WTC11 (cell line): ENCODE measurements around the gene MRTFB. TPM values are rescaled to one million over a fixed set of nuclear protein-coding genes. Genes with fewer than 3 reads are reported as not detected.

ENCODE experiments used
- ATAC-seq: fragments of 200-7000 bp; cut with Tn5 transposase; 2 replicates; pipeline ENCODE4 v1.10.0; 2021; ENCODE audit warnings: mild to moderate bottlenecking, moderate library complexity
- CTCF ChIA-PET: fragments of 300-600 bp; sonication (Branson Sonifier 250); formaldehyde crosslinking; loops from one replicate; lab custom pipeline; 2021; ENCODE audit warnings: antibody characterized with exemption; lab: Charles Lee
- POLR2A ChIA-PET: fragments of 350-600 bp; sonication (Branson Sonifier 250); formaldehyde crosslinking; loops from one replicate; lab custom pipeline; 2021; ENCODE audit warnings: antibody characterized with exemption; lab: Charles Lee
- DNase-seq: peaks from one replicate; pipeline ENCODE4 v3.0.0; 2021; ENCODE audit warnings: low spot score
- H3K27ac Mint-ChIP-seq: 2 replicates; pipeline ENCODE4 v1.8.0; 2021; ENCODE audit warnings: mixed read lengths
- H3K27me3 Mint-ChIP-seq: 2 replicates; pipeline ENCODE4 v1.8.0; 2021; ENCODE audit warnings: low read depth, mild to moderate bottlenecking, moderate library complexity, mixed read lengths
- H3K36me3 Mint-ChIP-seq: 2 replicates; pipeline ENCODE4 v1.8.0; 2021; ENCODE audit warnings: mixed read lengths
- H3K4me1 Mint-ChIP-seq: 2 replicates; pipeline ENCODE4 v1.8.0; 2022; ENCODE audit warnings: mixed read lengths
- H3K4me3 Mint-ChIP-seq: 2 replicates; pipeline ENCODE4 v1.8.0; 2021; ENCODE audit warnings: mild to moderate bottlenecking, moderate library complexity, mixed read lengths
- H3K9me3 Mint-ChIP-seq: 2 replicates; pipeline ENCODE4 v1.8.0; 2021; ENCODE audit warnings: mixed read lengths
- HMGA2 ChIP-seq: fragments of 250-450 bp; sonication (Bioruptor Pico); IDR thresholded peaks from 2 replicates; pipeline ENCODE4 v1.4.0; 2021; ENCODE audit warnings: mild to moderate bottlenecking, moderate library complexity
- KAT7 ChIP-seq: sonication (generic); formaldehyde crosslinking; IDR thresholded peaks from 2 replicates; pipeline ENCODE4 v1.8.1; 2023; ENCODE audit warnings: missing genetic modification reagents, mild to moderate bottlenecking, borderline replicate concordance
- MXD4 ChIP-seq: fragments of 250-450 bp; sonication (Bioruptor Pico); IDR thresholded peaks from 2 replicates; pipeline ENCODE4 v1.8.0; 2021; ENCODE audit warnings: mild to moderate bottlenecking, moderate library complexity, borderline replicate concordance
- SMAD3 ChIP-seq: sonication (generic); formaldehyde crosslinking; IDR thresholded peaks from 2 replicates; pipeline ENCODE4 v1.8.0; 2022; ENCODE audit warnings: missing genetic modification reagents, mild to moderate bottlenecking, borderline replicate concordance
- SOX15 ChIP-seq: fragments of 250-450 bp; sonication (Bioruptor Pico); IDR thresholded peaks from 2 replicates; pipeline ENCODE4 v1.9.0; 2021; ENCODE audit warnings: mild to moderate bottlenecking
- TEAD1 ChIP-seq: sonication (generic); formaldehyde crosslinking; IDR thresholded peaks from 2 replicates; pipeline ENCODE4 v1.8.0; 2022; ENCODE audit warnings: mild to moderate bottlenecking, missing genetic modification reagents
- ZBTB21 ChIP-seq: sonication (generic); formaldehyde crosslinking; IDR thresholded peaks from 2 replicates; pipeline ENCODE4 v1.8.1; 2023; ENCODE audit warnings: mild to moderate bottlenecking, missing genetic modification reagents, borderline replicate concordance
- ZNF121 ChIP-seq: sonication (generic); formaldehyde crosslinking; IDR thresholded peaks from 2 replicates; pipeline ENCODE4 v1.8.0; 2023; ENCODE audit warnings: missing genetic modification reagents
- ZNF263 ChIP-seq: sonication (generic); formaldehyde crosslinking; IDR thresholded peaks from 2 replicates; pipeline ENCODE4 v1.8.1; 2022; ENCODE audit warnings: low read depth, mild to moderate bottlenecking, moderate library complexity, missing genetic modification reagents
- total RNA-seq: library from RNA; stranded (reverse); gene quantifications from 3 replicates; pipeline ENCODE4 v1.2.3, GENCODE V29; 2021
- TF ChIP-seq, protein P1 (sequence below): sonication (generic); formaldehyde crosslinking; conservative IDR thresholded peaks from 2 replicates; pipeline ENCODE4 v1.8.1; 2023; ENCODE audit warnings: mild to moderate bottlenecking, low read depth, missing genetic modification reagents, moderate library complexity
- TF ChIP-seq, protein P2 (sequence below): fragments of 250-450 bp; sonication (Bioruptor Pico); IDR thresholded peaks from 2 replicates; pipeline ENCODE4 v1.9.0; 2021; ENCODE audit warnings: mild to moderate bottlenecking, borderline replicate concordance
- TF ChIP-seq, protein P3 (sequence below): sonication (generic); formaldehyde crosslinking; IDR thresholded peaks from 2 replicates; pipeline ENCODE4 v1.8.0; 2022; ENCODE audit warnings: mild to moderate bottlenecking, missing genetic modification reagents
- TF ChIP-seq, protein P4 (sequence below): sonication (generic); formaldehyde crosslinking; IDR thresholded peaks from 2 replicates; pipeline ENCODE4 v1.8.0; 2022; ENCODE audit warnings: mild to moderate bottlenecking, missing genetic modification reagents
- TF ChIP-seq, protein P5 (sequence below): sonication (generic); formaldehyde crosslinking; IDR thresholded peaks from 2 replicates; pipeline ENCODE4 v1.8.1; 2023; ENCODE audit warnings: mild to moderate bottlenecking, missing genetic modification reagents, moderate library complexity
- TF ChIP-seq, protein P6 (sequence below): sonication (generic); formaldehyde crosslinking; IDR thresholded peaks from 2 replicates; pipeline ENCODE4 v1.8.1; 2022; ENCODE audit warnings: missing genetic modification reagents, borderline replicate concordance
- TF ChIP-seq, protein P7 (sequence below): sonication (generic); formaldehyde crosslinking; IDR thresholded peaks from 2 replicates; pipeline ENCODE4 v1.8.0; 2023; ENCODE audit warnings: missing genetic modification reagents

The MRTFB gene
- total RNA-seq, 1 experiment from 2014 or later = 30.8 TPM

DNA sequence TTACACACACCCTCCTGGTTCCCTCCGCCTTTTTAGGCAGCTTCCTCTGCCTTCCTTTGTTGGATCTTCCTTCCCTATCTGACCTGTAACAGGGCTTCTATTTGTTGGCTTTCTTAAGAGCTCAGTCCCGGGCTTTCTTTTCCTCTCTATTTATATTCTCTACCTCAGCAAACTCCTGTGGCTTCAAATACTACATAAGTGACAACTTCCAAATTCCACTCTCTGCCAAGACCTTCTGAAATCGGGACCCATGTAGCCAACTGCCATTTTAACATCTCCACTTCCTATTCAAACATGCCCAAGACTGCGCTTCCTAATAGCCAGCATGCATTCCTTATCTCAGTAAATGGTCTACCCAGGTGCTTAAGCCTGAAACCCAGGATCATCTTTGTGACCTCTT lies 128.1 kb downstream of the MRTFB start:
- no peak for DNase-seq
- Mint-ChIP-seq H3K4me3 (no peak overlapping the region), H3K36me3 (no peaks in the 10 kb centered on the region)
- ChIA-PET POLR2A (no interaction called here), CTCF (interaction anchor here (1.2 to 2.0 kb wide), 2 partner anchors 13 to 264 kb away, joined by 5 to 7 read pairs; no protein-coding TSS in a partner anchor)
- ATAC-seq = no peak
- TF ChIP-seq, protein P1, sequence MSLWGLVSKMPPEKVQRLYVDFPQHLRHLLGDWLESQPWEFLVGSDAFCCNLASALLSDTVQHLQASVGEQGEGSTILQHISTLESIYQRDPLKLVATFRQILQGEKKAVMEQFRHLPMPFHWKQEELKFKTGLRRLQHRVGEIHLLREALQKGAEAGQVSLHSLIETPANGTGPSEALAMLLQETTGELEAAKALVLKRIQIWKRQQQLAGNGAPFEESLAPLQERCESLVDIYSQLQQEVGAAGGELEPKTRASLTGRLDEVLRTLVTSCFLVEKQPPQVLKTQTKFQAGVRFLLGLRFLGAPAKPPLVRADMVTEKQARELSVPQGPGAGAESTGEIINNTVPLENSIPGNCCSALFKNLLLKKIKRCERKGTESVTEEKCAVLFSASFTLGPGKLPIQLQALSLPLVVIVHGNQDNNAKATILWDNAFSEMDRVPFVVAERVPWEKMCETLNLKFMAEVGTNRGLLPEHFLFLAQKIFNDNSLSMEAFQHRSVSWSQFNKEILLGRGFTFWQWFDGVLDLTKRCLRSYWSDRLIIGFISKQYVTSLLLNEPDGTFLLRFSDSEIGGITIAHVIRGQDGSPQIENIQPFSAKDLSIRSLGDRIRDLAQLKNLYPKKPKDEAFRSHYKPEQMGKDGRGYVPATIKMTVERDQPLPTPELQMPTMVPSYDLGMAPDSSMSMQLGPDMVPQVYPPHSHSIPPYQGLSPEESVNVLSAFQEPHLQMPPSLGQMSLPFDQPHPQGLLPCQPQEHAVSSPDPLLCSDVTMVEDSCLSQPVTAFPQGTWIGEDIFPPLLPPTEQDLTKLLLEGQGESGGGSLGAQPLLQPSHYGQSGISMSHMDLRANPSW (CRISPR knock-in tag) = no peak
- TF ChIP-seq, protein P2, sequence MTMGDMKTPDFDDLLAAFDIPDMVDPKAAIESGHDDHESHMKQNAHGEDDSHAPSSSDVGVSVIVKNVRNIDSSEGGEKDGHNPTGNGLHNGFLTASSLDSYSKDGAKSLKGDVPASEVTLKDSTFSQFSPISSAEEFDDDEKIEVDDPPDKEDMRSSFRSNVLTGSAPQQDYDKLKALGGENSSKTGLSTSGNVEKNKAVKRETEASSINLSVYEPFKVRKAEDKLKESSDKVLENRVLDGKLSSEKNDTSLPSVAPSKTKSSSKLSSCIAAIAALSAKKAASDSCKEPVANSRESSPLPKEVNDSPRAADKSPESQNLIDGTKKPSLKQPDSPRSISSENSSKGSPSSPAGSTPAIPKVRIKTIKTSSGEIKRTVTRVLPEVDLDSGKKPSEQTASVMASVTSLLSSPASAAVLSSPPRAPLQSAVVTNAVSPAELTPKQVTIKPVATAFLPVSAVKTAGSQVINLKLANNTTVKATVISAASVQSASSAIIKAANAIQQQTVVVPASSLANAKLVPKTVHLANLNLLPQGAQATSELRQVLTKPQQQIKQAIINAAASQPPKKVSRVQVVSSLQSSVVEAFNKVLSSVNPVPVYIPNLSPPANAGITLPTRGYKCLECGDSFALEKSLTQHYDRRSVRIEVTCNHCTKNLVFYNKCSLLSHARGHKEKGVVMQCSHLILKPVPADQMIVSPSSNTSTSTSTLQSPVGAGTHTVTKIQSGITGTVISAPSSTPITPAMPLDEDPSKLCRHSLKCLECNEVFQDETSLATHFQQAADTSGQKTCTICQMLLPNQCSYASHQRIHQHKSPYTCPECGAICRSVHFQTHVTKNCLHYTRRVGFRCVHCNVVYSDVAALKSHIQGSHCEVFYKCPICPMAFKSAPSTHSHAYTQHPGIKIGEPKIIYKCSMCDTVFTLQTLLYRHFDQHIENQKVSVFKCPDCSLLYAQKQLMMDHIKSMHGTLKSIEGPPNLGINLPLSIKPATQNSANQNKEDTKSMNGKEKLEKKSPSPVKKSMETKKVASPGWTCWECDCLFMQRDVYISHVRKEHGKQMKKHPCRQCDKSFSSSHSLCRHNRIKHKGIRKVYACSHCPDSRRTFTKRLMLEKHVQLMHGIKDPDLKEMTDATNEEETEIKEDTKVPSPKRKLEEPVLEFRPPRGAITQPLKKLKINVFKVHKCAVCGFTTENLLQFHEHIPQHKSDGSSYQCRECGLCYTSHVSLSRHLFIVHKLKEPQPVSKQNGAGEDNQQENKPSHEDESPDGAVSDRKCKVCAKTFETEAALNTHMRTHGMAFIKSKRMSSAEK = no peak
- no peak for TF ChIP-seq MXD4 (CRISPR knock-in tag)
- TF ChIP-seq, protein P3, sequence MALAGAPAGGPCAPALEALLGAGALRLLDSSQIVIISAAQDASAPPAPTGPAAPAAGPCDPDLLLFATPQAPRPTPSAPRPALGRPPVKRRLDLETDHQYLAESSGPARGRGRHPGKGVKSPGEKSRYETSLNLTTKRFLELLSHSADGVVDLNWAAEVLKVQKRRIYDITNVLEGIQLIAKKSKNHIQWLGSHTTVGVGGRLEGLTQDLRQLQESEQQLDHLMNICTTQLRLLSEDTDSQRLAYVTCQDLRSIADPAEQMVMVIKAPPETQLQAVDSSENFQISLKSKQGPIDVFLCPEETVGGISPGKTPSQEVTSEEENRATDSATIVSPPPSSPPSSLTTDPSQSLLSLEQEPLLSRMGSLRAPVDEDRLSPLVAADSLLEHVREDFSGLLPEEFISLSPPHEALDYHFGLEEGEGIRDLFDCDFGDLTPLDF (CRISPR knock-in tag) = no peak
- no peak for TF ChIP-seq HMGA2
- TF ChIP-seq, protein P4, sequence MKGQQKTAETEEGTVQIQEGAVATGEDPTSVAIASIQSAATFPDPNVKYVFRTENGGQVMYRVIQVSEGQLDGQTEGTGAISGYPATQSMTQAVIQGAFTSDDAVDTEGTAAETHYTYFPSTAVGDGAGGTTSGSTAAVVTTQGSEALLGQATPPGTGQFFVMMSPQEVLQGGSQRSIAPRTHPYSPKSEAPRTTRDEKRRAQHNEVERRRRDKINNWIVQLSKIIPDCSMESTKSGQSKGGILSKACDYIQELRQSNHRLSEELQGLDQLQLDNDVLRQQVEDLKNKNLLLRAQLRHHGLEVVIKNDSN (CRISPR knock-in tag) = no peak
- TF ChIP-seq, all 79 proteins: peak for 0
- H3K27ac Mint-ChIP-seq = no peak overlapping the region
- H3K27me3 Mint-ChIP-seq = no peaks in the 10 kb centered on the region
- H3K9me3 Mint-ChIP-seq = no peaks in the 10 kb centered on the region
- H3K4me1 Mint-ChIP-seq = peaks cover 9% of the 10 kb centered on the region

DNA sequence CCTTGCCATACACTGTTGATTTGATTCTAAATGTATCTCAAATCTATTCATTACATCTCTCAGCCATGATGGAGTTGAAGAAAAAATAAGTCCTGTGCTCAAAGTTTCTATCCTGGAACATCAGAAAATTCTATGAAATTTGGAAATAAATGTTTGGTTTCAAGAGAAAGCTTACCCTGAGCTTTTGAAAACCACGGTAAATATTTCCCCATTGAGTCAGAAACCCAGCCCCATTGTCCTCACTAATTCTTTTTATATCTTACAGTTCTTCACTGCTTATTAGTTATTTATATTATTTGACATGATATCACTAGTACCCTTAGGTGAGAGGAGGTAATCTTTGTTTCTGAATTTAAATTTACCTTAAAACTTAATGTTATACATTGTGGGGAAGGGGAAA lies 128.5 kb downstream of the MRTFB start:
- Mint-ChIP-seq H3K9me3 (no peaks in the 10 kb centered on the region), H3K4me3 (no peak overlapping the region), H3K36me3 (no peaks in the 10 kb centered on the region), H3K27ac (no peak overlapping the region), H3K27me3 (no peaks in the 10 kb centered on the region), H3K4me1 (peaks cover 9% of the 10 kb centered on the region)
- no peak for ATAC-seq
- CTCF ChIA-PET = interaction anchor here (1.2 to 2.0 kb wide), 3 partner anchors 13 to 264 kb away, joined by 5 to 7 read pairs (median 5); no protein-coding TSS in a partner anchor
- no peak for DNase-seq
- POLR2A ChIA-PET = no interaction called here
- TF ChIP-seq, protein P5, sequence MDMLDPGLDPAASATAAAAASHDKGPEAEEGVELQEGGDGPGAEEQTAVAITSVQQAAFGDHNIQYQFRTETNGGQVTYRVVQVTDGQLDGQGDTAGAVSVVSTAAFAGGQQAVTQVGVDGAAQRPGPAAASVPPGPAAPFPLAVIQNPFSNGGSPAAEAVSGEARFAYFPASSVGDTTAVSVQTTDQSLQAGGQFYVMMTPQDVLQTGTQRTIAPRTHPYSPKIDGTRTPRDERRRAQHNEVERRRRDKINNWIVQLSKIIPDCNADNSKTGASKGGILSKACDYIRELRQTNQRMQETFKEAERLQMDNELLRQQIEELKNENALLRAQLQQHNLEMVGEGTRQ (CRISPR knock-in tag) = no peak
- no peak for TF ChIP-seq SMAD3 (CRISPR knock-in tag)
- TF ChIP-seq SOX15 (CRISPR knock-in tag) = no peak
- TF ChIP-seq ZNF263 (CRISPR knock-in tag) = no peak

DNA sequence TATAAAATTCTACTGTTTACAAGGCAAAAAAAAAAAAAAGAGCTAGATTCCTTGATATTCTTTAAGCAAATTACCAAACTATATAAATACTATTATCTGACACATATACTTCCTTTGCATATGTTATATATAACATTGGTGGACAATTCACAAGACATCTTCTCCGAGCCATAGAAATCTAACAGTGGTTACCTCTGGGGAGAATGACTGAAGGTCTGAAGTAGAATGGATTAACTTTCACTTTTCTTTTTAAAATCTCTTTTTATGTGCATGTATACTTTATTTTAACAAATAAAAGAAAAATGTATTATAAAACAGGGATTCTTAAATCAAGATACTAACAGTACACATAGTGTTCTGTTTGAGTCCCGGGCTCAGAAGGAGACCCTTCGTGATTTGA lies 131.0 kb downstream of the MRTFB start:
- Mint-ChIP-seq H3K27me3 (no peaks in the 10 kb centered on the region), H3K27ac (no peak overlapping the region), H3K4me1 (peaks cover 9% of the 10 kb centered on the region), H3K36me3 (no peaks in the 10 kb centered on the region), H3K4me3 (no peak overlapping the region), H3K9me3 (no peaks in the 10 kb centered on the region)
- ChIA-PET CTCF (interaction anchor here (0.7 to 2.4 kb wide), 5 partner anchors 14 to 282 kb away, joined by 3 to 12 read pairs (median 4); partner anchors contain the start of gene ERCC4), POLR2A (no interaction called here)
- TF ChIP-seq ZBTB21 (CRISPR knock-in tag) (no peak), TEAD1 (CRISPR knock-in tag) (no peak), KAT7 (CRISPR knock-in tag) (no peak), ZNF121 (no peak)
- TF ChIP-seq, protein P6, sequence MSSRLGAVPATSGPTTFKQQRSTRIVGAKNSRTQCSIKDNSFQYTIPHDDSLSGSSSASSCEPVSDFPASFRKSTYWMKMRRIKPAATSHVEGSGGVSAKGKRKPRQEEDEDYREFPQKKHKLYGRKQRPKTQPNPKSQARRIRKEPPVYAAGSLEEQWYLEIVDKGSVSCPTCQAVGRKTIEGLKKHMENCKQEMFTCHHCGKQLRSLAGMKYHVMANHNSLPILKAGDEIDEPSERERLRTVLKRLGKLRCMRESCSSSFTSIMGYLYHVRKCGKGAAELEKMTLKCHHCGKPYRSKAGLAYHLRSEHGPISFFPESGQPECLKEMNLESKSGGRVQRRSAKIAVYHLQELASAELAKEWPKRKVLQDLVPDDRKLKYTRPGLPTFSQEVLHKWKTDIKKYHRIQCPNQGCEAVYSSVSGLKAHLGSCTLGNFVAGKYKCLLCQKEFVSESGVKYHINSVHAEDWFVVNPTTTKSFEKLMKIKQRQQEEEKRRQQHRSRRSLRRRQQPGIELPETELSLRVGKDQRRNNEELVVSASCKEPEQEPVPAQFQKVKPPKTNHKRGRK (CRISPR knock-in tag) = no peak
- TF ChIP-seq, protein P7, sequence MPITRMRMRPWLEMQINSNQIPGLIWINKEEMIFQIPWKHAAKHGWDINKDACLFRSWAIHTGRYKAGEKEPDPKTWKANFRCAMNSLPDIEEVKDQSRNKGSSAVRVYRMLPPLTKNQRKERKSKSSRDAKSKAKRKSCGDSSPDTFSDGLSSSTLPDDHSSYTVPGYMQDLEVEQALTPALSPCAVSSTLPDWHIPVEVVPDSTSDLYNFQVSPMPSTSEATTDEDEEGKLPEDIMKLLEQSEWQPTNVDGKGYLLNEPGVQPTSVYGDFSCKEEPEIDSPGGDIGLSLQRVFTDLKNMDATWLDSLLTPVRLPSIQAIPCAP (CRISPR knock-in tag) = no peak
- no peak for DNase-seq
- no peak for ATAC-seq
